ENCODE results near the gene PRR22. TPM values are rescaled to one million over a fixed set of nuclear protein-coding genes. Genes with fewer than 3 reads are reported as not detected.

The PRR22 gene
- total RNA-seq, 1 experiment from 2014 or later: 8.1 TPM

DNA sequence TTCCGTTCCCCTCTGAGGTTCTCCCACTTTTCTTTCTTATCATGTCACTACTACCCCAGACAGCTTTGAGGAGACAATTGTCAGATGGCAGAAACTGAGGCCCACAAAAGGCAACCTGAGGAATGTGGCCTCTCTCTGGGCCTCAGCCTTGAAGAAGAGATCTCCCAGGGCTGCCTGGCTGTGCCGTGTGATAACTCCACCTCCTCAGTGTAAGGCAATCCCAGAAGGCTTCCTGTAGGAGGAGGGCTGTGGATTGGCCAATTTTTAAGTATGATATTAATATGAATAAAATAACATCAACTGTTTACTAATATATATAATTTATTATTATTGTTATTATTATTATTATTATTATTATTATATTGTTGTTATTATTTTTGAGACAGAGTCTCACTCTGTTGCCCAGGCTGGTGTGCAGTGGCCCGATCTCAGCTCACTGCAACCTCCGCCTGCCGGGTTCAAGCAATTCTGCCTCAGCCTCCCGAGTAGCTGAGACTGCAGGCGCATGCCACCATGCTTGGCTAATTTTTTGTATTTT lies 10.9 kb upstream of the PRR22 start:
- H3K4me2 ChIP-seq (ENCODE audit: insufficient read depth, insufficient read length, low read length): no peak overlapping the region
- no peaks in the 10 kb centered on the region for H3K79me1 ChIP-seq (ENCODE audit: insufficient read depth, low read depth, low read length, poor library complexity, severe bottlenecking)
- H4K8ac ChIP-seq (replicated peaks; ENCODE audit: insufficient read length, low read depth, low read length): no peak overlapping the region
- no peaks in the 10 kb centered on the region for H4K20me1 ChIP-seq (ENCODE audit: control insufficient read depth, insufficient read depth, insufficient read length)
- H2AFZ ChIP-seq (ENCODE audit: low read length): no peak overlapping the region
- H3K23me2 ChIP-seq (ENCODE audit: insufficient read length, low read depth, low read length, poor library complexity, severe bottlenecking): no peaks in the 10 kb centered on the region
- H2BK120ac ChIP-seq (ENCODE audit: low read depth, low read length, poor library complexity, severe bottlenecking): no peak overlapping the region
- no peak overlapping the region for H3T11ph ChIP-seq (ENCODE audit: low read length)
- no peaks in the 10 kb centered on the region for H3K9me3 ChIP-seq (ENCODE audit: control insufficient read depth, low read depth, low read length)
- no peak overlapping the region for H3K18ac ChIP-seq (ENCODE audit: insufficient read length, low read depth, low read length)
- H3K4ac ChIP-seq (ENCODE audit: low read depth, low read length): no peak overlapping the region
- no peak overlapping the region for H2BK5ac ChIP-seq (ENCODE audit: insufficient read length, low read length)
- H3K23ac ChIP-seq (ENCODE audit: insufficient read length, low read depth, low read length): no peak overlapping the region
- no peak overlapping the region for H3K56ac ChIP-seq (ENCODE audit: insufficient read length, low read depth, low read length)
- DNase-seq: no peak
- H3K9ac ChIP-seq (ENCODE audit: extremely low read depth, insufficient read length, low read length): no peak overlapping the region
- no peaks in the 10 kb centered on the region for H3K4me1 ChIP-seq (ENCODE audit: insufficient read depth, low read length)
- 0 out of 4 replicates have a peak, but pooled peaks cover 0 to 3% of the 10 kb centered on the region in 2 experiments for H3K4me1 Mint-ChIP-seq
- WGBS (ENCODE audit: extremely low coverage, insufficient read length, low lambda C conversion rate): no CpG with 5 or more reads among the region's 7 CpGs
- H3K14ac ChIP-seq (ENCODE audit: insufficient read depth, low read length): no peak overlapping the region
- H3K27ac Mint-ChIP-seq: no peak overlapping the region
- H4K5ac ChIP-seq (ENCODE audit: insufficient read length, low read depth, low read length): no peak overlapping the region
- no peak overlapping the region for H2BK15ac ChIP-seq (ENCODE audit: low read depth, low read length)
- TF ChIP-seq, protein P1, sequence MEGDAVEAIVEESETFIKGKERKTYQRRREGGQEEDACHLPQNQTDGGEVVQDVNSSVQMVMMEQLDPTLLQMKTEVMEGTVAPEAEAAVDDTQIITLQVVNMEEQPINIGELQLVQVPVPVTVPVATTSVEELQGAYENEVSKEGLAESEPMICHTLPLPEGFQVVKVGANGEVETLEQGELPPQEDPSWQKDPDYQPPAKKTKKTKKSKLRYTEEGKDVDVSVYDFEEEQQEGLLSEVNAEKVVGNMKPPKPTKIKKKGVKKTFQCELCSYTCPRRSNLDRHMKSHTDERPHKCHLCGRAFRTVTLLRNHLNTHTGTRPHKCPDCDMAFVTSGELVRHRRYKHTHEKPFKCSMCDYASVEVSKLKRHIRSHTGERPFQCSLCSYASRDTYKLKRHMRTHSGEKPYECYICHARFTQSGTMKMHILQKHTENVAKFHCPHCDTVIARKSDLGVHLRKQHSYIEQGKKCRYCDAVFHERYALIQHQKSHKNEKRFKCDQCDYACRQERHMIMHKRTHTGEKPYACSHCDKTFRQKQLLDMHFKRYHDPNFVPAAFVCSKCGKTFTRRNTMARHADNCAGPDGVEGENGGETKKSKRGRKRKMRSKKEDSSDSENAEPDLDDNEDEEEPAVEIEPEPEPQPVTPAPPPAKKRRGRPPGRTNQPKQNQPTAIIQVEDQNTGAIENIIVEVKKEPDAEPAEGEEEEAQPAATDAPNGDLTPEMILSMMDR (conservative IDR thresholded peaks at IDR 0.05): no peak
- no peak overlapping the region for H4K91ac ChIP-seq (ENCODE audit: insufficient read length, low read depth, low read length)
- H2BK20ac ChIP-seq (ENCODE audit: low read depth, low read length, poor library complexity, severe bottlenecking): no peak overlapping the region
- no peak overlapping the region for H3K27ac ChIP-seq (ENCODE audit: insufficient read length, low read depth, low read length)
- H2BK12ac ChIP-seq (ENCODE audit: insufficient read length, low read depth, low read length): no peak overlapping the region
- no peaks in the 10 kb centered on the region; a peak in 1 of 5 replicates for H3K9me3 Mint-ChIP-seq
- peaks cover under 1% of the 10 kb centered on the region in 3 experiments; a peak in 5 of 7 replicates for H3K36me3 Mint-ChIP-seq (ENCODE audit: insufficient read depth in 1 of 3, low read depth in 3 of 3)
- peaks cover 11% of the 10 kb centered on the region for H3K27me3 Mint-ChIP-seq (ENCODE audit: low read depth)
- H2AK5ac ChIP-seq (ENCODE audit: insufficient read length, low read length): no peak overlapping the region
- no peak overlapping the region for H3K4me3 Mint-ChIP-seq
- no peaks in the 10 kb centered on the region for H3K79me2 ChIP-seq (ENCODE audit: insufficient read depth, low read length)
- H3K27me3 ChIP-seq (ENCODE audit: insufficient read depth, low read length): no peaks in the 10 kb centered on the region

Measured in H9 (cell line).